ENCODE results near the gene IL1F10. TPM values are rescaled to one million over a fixed set of nuclear protein-coding genes. Genes with fewer than 3 reads are reported as not detected.
A peak's percentile ranks its signal among the peaks of the same experiment; 100 is the strongest.

IL1F10 gene
- total RNA-seq, 2 experiments from 2014 or later = not detected

DNA sequence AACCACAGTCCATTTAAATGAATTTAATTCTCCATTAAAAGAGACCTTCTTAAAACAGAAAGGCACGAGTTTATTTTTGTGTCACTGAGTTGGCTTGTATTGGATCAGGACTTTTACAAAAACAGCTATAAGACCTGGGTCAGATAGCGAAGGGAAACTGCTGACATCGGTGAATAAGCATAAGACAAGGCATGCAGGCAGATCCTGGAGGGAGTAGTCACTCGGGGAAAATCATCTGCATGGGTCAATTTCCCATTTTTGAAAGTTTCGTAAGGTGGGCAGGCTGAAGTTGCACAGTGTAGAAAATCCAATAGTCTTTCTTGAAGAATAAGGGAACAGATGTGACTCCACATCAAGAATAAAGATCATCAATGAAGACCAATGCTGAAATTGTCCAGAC, 28.1 kb upstream of the IL1F10 start:
- H2AFZ ChIP-seq (ENCODE audit: low read length) = no peak overlapping the region
- no peaks in the 10 kb centered on the region for H3K9me3 ChIP-seq (ENCODE audit: low read length)
- no peak for DNase-seq (ENCODE audit: low spot score)
- no peak overlapping the region for H3K4me3 ChIP-seq (ENCODE audit: low read depth, low read length, poor library complexity, severe bottlenecking)
- H3K4me2 ChIP-seq (ENCODE audit: low read length) = no peak overlapping the region
- ChIA-PET CTCF (ENCODE audit: unreplicated experiment) (no interaction called here), POLR2A (no interaction called here)
- H3K4me1 ChIP-seq (ENCODE audit: insufficient read depth, low read length, poor library complexity, severe bottlenecking) = no peaks in the 10 kb centered on the region
- no peak overlapping the region for H3K27ac ChIP-seq (ENCODE audit: low read depth, low read length, poor library complexity, severe bottlenecking)
- no TSS peak for BruUV-seq (replicated peaks)
- H3K9me2 ChIP-seq (ENCODE audit: insufficient read depth, low read length) = no peaks in the 10 kb centered on the region
- H3K36me3 ChIP-seq (ENCODE audit: insufficient read depth, low read length) = no peaks in the 10 kb centered on the region
- H4K20me1 ChIP-seq (ENCODE audit: insufficient read depth, low read length) = no peaks in the 10 kb centered on the region
- intact Hi-C loops (cut with micrococcal nuclease; ENCODE audit: unreplicated experiment) = no loop called here
- no peaks in the 10 kb centered on the region for H3K79me2 ChIP-seq (ENCODE audit: insufficient read depth, low read depth, low read length)
- no peak for TF ChIP-seq EZH2phosphoT487 (IDR thresholded peaks at IDR 0.05; ENCODE audit: borderline replicate concordance, low read depth, low read length)
- TF ChIP-seq, protein P1, sequence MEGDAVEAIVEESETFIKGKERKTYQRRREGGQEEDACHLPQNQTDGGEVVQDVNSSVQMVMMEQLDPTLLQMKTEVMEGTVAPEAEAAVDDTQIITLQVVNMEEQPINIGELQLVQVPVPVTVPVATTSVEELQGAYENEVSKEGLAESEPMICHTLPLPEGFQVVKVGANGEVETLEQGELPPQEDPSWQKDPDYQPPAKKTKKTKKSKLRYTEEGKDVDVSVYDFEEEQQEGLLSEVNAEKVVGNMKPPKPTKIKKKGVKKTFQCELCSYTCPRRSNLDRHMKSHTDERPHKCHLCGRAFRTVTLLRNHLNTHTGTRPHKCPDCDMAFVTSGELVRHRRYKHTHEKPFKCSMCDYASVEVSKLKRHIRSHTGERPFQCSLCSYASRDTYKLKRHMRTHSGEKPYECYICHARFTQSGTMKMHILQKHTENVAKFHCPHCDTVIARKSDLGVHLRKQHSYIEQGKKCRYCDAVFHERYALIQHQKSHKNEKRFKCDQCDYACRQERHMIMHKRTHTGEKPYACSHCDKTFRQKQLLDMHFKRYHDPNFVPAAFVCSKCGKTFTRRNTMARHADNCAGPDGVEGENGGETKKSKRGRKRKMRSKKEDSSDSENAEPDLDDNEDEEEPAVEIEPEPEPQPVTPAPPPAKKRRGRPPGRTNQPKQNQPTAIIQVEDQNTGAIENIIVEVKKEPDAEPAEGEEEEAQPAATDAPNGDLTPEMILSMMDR (conservative IDR thresholded peaks at IDR 0.05; ENCODE audit: low read length) = no peak

DNA sequence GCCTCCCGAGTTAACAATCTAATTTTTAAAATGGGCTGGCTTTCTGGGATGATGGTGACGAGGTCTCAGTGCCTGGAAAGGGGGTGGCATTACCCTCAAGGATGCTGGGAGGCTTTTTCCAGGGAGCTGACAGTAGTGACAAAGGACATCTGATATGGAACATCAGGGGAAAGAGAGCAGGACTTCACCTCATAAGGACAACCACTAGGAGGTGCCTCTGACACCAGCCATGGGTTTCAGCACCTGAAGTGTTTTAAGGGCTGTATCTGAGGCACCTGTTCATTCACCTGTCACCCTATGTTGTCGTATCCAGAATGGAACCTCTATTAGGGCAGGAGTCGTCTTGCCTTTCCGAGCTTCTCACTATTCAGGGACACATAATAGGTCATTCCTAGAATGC, 25.9 kb upstream of the IL1F10 start:
- Histone ChIP-seq H3K79me2 (ENCODE audit: insufficient read depth, low read depth, low read length) (no peaks in the 10 kb centered on the region), H3K4me1 (ENCODE audit: insufficient read depth, low read length, poor library complexity, severe bottlenecking) (no peaks in the 10 kb centered on the region), H3K9me2 (ENCODE audit: insufficient read depth, low read length) (no peaks in the 10 kb centered on the region), H3K36me3 (ENCODE audit: insufficient read depth, low read length) (no peaks in the 10 kb centered on the region), H3K4me2 (ENCODE audit: low read length) (no peak overlapping the region), H3K27ac (ENCODE audit: low read depth, low read length, poor library complexity, severe bottlenecking) (no peak overlapping the region), H3K4me3 (ENCODE audit: low read depth, low read length, poor library complexity, severe bottlenecking) (no peak overlapping the region), H2AFZ (ENCODE audit: low read length) (no peak overlapping the region), H3K9me3 (ENCODE audit: low read length) (no peaks in the 10 kb centered on the region), H4K20me1 (ENCODE audit: insufficient read depth, low read length) (no peaks in the 10 kb centered on the region)
- no TSS peak for BruUV-seq (replicated peaks)
- POLR2A ChIA-PET = no interaction called here
- CTCF ChIA-PET (ENCODE audit: unreplicated experiment) = interaction anchor here (0.7 kb wide), 1 partner anchor 18 kb away, joined by 3 read pairs; no protein-coding TSS in a partner anchor
- TF ChIP-seq EZH2phosphoT487 (IDR thresholded peaks at IDR 0.05; ENCODE audit: borderline replicate concordance, low read depth, low read length) = no peak
- TF ChIP-seq, protein P1 (conservative IDR thresholded peaks at IDR 0.05; ENCODE audit: low read length) = 0 out of 2 replicates have a peak, but pooled peaks have one; percentile 20
- peak; percentile 1 for DNase-seq (ENCODE audit: low spot score)
- intact Hi-C loops (cut with micrococcal nuclease; ENCODE audit: unreplicated experiment) = no loop called here

DNA sequence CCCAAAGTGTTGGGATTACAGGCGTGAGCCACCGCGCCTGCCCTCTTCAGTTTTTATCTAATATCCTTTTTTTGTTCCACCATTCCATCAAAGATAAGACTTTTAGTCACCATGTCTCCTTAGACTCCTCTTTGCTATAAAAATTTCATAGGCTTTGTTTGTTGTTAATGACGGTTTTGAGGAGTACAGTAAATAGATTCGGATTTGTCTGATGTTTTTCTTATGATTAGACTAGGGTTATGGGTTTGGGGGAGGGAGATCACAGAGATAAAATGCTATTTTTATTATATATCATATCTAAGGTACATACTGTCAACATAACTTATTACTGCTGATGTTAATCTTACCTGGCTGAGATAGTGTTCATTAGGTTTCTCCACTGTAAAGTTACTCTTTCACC, 21.3 kb upstream of the IL1F10 start:
- Histone ChIP-seq H3K9me2 (ENCODE audit: insufficient read depth, low read length) (no peaks in the 10 kb centered on the region), H3K4me1 (ENCODE audit: insufficient read depth, low read length, poor library complexity, severe bottlenecking) (no peaks in the 10 kb centered on the region), H3K36me3 (ENCODE audit: insufficient read depth, low read length) (no peaks in the 10 kb centered on the region), H3K27ac (ENCODE audit: low read depth, low read length, poor library complexity, severe bottlenecking) (no peak overlapping the region), H3K9me3 (ENCODE audit: low read length) (no peaks in the 10 kb centered on the region), H4K20me1 (ENCODE audit: insufficient read depth, low read length) (no peaks in the 10 kb centered on the region), H3K79me2 (ENCODE audit: insufficient read depth, low read depth, low read length) (no peaks in the 10 kb centered on the region), H2AFZ (ENCODE audit: low read length) (no peak overlapping the region), H3K4me2 (ENCODE audit: low read length) (no peak overlapping the region), H3K4me3 (ENCODE audit: low read depth, low read length, poor library complexity, severe bottlenecking) (no peak overlapping the region)
- no peak for DNase-seq (ENCODE audit: low spot score)
- intact Hi-C loops (cut with micrococcal nuclease; ENCODE audit: unreplicated experiment) = no loop called here
- no peak for TF ChIP-seq EZH2phosphoT487 (IDR thresholded peaks at IDR 0.05; ENCODE audit: borderline replicate concordance, low read depth, low read length)
- TF ChIP-seq, protein P1 (conservative IDR thresholded peaks at IDR 0.05; ENCODE audit: low read length) = no peak
- CTCF ChIA-PET (ENCODE audit: unreplicated experiment) = no interaction called here
- BruUV-seq (replicated peaks) = no TSS peak
- POLR2A ChIA-PET = no interaction called here
